ENCODE results near the gene HRC.

DNA sequence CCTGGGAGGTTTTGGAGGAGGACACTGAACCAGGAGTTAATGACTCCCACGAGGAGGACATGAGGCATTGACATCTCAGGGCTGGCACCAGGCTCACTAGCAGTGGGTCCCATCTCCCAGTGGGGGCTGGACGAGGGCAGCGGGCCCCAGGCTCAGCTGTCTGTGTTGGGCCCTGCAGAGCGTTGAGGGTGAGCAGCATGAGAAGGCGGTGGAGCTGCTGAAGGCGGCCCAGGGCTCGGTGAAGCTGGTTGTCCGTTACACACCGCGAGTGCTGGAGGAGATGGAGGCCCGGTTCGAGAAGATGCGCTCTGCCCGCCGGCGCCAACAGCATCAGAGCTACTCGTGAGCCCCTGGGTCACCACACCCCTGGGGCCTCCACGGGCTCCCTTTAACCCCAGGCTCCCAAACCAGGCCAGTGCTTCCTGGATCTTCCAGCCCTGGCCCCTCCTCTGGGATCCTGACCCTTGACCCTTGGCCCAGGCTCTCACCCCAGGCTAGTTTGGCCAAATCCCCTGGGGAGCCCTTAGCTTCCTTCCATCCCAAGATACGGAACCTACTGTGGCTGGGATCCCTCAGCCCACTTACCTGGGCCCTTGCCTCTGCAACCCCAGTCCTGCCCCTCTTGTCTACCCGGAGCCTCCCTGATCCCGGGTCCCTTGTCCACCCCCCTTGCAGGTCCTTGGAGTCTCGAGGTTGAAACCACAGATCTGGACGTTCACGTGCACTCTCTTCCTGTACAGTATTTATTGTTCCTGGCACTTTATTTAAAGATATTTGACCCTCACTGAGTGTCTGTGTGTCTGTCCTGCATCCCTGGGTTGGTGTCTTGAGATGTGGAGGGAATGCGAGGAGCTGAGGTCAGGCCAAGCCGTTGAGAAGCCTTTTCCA, 37.3 kb downstream of the HRC start:
- TF ChIP-seq, protein P1, sequence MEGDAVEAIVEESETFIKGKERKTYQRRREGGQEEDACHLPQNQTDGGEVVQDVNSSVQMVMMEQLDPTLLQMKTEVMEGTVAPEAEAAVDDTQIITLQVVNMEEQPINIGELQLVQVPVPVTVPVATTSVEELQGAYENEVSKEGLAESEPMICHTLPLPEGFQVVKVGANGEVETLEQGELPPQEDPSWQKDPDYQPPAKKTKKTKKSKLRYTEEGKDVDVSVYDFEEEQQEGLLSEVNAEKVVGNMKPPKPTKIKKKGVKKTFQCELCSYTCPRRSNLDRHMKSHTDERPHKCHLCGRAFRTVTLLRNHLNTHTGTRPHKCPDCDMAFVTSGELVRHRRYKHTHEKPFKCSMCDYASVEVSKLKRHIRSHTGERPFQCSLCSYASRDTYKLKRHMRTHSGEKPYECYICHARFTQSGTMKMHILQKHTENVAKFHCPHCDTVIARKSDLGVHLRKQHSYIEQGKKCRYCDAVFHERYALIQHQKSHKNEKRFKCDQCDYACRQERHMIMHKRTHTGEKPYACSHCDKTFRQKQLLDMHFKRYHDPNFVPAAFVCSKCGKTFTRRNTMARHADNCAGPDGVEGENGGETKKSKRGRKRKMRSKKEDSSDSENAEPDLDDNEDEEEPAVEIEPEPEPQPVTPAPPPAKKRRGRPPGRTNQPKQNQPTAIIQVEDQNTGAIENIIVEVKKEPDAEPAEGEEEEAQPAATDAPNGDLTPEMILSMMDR (IDR thresholded peaks at IDR 0.05) = no peak
- TF ChIP-seq POLR2A (IDR thresholded peaks at IDR 0.05) = no peak

All from body of pancreas (tissue), 4 donors.